ENCODE results near the gene CUEDC1. TPM values are rescaled to one million over a fixed set of nuclear protein-coding genes. Genes with fewer than 3 reads are reported as not detected.

The CUEDC1 gene
- total RNA-seq, 4 donors from 2014 or later, result 20.2 to 27.3 (median 24.6) TPM

DNA sequence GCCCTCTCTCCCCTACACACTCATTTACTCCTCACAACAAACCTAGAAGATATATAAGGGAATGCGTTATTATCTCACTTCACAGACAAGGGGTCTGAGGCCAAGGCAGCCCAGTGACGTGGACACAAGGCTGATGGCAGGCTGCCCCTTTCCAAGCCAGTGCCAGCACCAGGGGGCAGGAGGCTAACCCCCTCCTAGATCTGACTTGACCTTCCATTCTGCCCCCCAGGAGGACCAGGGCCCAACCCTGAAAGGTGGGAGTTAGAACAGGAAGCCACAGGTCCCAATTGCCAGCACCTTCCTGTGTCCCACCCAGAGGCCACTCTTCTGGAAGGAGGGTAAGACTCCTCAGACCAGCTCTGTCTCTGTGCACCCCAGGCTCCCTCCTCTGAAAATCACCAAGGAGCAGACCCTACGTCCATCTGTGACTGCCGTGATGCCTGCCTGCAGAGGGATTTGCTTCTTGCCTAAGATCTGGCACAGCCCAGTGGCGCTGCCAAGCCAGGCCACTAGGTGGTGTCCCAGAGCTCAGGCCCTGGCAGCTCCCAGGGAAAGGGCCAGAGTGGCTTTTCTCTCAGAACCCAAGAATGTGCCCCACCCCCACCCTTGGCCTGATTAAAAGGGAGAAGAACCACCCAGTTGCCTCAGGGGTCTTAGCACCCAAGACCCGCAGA is 62.9 kb downstream of the CUEDC1 start:
- DNase-seq, result peak; percentile 91
- in situ Hi-C loops (cut with MboI; ENCODE audit: low pct_ligation_motif_present in 1 of 4, low pct_unique_long_range_greater_than_20kb in 1 of 4, low sequenced_read_pairs in 3 of 4) (loop anchor here in 1 of 4 donors (5.0 kb wide), 1 partner anchor 105 kb away; no protein-coding TSS in a partner anchor), intact Hi-C loops (cut with DNase I; ENCODE audit: low total_unique reads) (loop anchor here (5.0 kb wide), 2 partner anchors 35 to 50 kb away; no protein-coding TSS in a partner anchor)
- TF ChIP-seq EP300 (IDR thresholded peaks at IDR 0.05; ENCODE audit: low read depth) (no peak), POLR2A (IDR thresholded peaks at IDR 0.05) (no peak)
- TF ChIP-seq, protein P1, sequence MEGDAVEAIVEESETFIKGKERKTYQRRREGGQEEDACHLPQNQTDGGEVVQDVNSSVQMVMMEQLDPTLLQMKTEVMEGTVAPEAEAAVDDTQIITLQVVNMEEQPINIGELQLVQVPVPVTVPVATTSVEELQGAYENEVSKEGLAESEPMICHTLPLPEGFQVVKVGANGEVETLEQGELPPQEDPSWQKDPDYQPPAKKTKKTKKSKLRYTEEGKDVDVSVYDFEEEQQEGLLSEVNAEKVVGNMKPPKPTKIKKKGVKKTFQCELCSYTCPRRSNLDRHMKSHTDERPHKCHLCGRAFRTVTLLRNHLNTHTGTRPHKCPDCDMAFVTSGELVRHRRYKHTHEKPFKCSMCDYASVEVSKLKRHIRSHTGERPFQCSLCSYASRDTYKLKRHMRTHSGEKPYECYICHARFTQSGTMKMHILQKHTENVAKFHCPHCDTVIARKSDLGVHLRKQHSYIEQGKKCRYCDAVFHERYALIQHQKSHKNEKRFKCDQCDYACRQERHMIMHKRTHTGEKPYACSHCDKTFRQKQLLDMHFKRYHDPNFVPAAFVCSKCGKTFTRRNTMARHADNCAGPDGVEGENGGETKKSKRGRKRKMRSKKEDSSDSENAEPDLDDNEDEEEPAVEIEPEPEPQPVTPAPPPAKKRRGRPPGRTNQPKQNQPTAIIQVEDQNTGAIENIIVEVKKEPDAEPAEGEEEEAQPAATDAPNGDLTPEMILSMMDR (IDR thresholded peaks at IDR 0.05), result peak; percentile 97 to 99 (median 99)
- WGBS, 2 donors (ENCODE audit: low coverage in 1 of 2), result 20 to 39% methylated on average over 3 to 6 of the region's 6 CpGs
- H3K27me3 ChIP-seq, result no peaks in the 10 kb centered on the region
- no peaks in the 10 kb centered on the region for H3K9me3 ChIP-seq
- H3K4me1 ChIP-seq, result peaks cover 45 to 75% (median 57%) of the 10 kb centered on the region in 4 donors
- peak overlapping the region; percentile 88 to 98 (median 92) for H3K27ac ChIP-seq
- H3K36me3 ChIP-seq, result no peaks in the 10 kb centered on the region
- no peak overlapping the region for H3K4me3 ChIP-seq

DNA sequence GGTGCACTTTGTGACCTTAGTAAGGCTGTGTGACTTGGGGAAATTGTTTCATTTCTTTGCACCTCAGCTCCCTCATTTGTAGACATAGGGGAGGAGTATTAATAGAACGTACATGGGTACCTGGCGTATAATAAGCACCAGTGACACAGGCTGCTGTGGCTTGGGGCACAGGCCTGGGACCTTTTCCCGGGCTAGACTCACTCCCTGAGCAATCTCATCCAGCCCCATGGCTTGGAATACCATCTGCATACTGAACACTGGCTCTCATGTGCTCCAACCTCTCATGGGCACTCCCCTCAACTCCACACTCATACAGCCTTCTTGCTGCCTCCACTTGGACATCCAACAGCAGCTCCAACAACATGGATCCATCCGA is 64.4 kb downstream of the CUEDC1 start:
- Histone ChIP-seq H3K4me1 (peaks cover 45 to 72% (median 55%) of the 10 kb centered on the region in 4 donors), H3K27ac (peak overlapping the region; percentile 88 to 98 (median 92)), H3K36me3 (no peaks in the 10 kb centered on the region), H3K27me3 (no peaks in the 10 kb centered on the region), H3K9me3 (no peaks in the 10 kb centered on the region), H3K4me3 (no peak overlapping the region)
- intact Hi-C loops (cut with DNase I; ENCODE audit: low total_unique reads) (loop anchor here (5.0 kb wide), 2 partner anchors 34 to 51 kb away; no protein-coding TSS in a partner anchor), in situ Hi-C loops (cut with MboI; ENCODE audit: low pct_ligation_motif_present in 1 of 4, low pct_unique_long_range_greater_than_20kb in 1 of 4, low sequenced_read_pairs in 3 of 4) (loop anchor here in 1 of 4 donors (5.0 kb wide), 1 partner anchor 106 kb away; no protein-coding TSS in a partner anchor)
- no peak for DNase-seq
- TF ChIP-seq POLR2A (IDR thresholded peaks at IDR 0.05), result no peak
- TF ChIP-seq, protein P1 (IDR thresholded peaks at IDR 0.05), result no peak
- no peak for TF ChIP-seq EP300 (IDR thresholded peaks at IDR 0.05; ENCODE audit: low read depth)
- TF ChIP-seq POLR2AphosphoS5 (IDR thresholded peaks at IDR 0.05), result no peak
- WGBS, 2 donors (ENCODE audit: low coverage in 1 of 2), result 71 to 78% methylated on average over 1 to 4 of the region's 4 CpGs

DNA sequence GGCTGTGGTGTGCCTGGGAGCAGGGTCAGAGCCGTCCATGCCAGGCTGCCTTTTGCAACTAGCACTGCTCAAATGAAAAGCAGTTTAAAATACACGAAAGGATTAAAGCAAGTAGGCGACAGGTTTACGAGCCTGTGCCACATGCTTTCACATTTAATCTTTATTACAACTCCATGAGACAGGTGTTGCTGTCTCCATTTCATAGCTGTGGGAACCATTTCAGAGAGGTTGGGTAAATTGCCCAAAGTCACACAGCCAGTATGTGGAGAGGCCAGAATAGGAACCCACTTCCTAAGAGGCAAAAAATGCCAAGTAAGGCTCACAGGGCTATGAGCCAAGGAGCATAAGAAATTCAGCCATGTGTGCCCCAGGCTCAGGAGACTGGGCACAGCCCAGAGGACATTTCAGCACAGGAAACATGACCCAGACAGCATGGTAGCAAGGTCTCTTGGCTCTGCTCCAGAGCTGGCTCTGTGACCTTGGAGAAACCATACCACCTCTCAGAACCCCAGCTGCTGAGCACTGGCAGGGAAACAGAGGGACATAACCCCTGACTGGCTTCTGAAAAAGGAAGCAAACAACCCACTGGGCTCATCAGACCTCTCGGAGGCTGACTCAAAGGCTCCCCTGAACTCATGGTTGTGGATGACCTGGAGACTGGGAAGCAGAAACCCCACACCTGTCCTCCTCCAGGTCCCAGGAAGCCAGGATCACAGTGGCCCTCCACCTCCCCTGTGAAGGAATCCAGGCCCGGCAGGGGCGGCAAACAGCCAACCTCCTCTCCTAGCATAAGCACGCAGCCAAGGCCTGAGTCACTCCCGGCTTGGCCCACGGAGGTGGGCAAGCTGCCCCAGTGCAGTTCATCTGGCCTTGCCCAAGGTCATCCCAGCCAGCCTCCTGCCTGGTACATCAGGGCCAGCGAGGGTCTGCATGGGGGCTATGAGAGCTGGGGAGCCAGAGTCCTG is 65.0 kb downstream of the CUEDC1 start:
- H3K4me1 ChIP-seq, result peaks cover 45 to 65% (median 50%) of the 10 kb centered on the region in 4 donors
- in situ Hi-C loops (cut with MboI; ENCODE audit: low pct_ligation_motif_present in 1 of 4, low pct_unique_long_range_greater_than_20kb in 1 of 4, low sequenced_read_pairs in 3 of 4), result loop anchor here in 1 of 4 donors (5.0 kb wide), 1 partner anchor 107 kb away; no protein-coding TSS in a partner anchor
- no peaks in the 10 kb centered on the region for H3K27me3 ChIP-seq
- TF ChIP-seq POLR2A (IDR thresholded peaks at IDR 0.05), result no peak
- peak; percentile 55 to 79 (median 60) for TF ChIP-seq POLR2AphosphoS5 (IDR thresholded peaks at IDR 0.05)
- WGBS, 2 donors (ENCODE audit: low coverage in 1 of 2), result 53% methylated on average over 11 of the region's 11 CpGs; no CpG with 5 or more reads in 1 of the 2 donors
- H3K4me3 ChIP-seq, result no peak overlapping the region
- peak overlapping the region; percentile 88 to 98 (median 92) for H3K27ac ChIP-seq
- DNase-seq, result peak; percentile 69
- no peaks in the 10 kb centered on the region for H3K36me3 ChIP-seq
- intact Hi-C loops (cut with DNase I; ENCODE audit: low total_unique reads), result loop anchor here (5.0 kb wide), 2 partner anchors 33 to 52 kb away; no protein-coding TSS in a partner anchor
- H3K9me3 ChIP-seq, result no peaks in the 10 kb centered on the region

DNA sequence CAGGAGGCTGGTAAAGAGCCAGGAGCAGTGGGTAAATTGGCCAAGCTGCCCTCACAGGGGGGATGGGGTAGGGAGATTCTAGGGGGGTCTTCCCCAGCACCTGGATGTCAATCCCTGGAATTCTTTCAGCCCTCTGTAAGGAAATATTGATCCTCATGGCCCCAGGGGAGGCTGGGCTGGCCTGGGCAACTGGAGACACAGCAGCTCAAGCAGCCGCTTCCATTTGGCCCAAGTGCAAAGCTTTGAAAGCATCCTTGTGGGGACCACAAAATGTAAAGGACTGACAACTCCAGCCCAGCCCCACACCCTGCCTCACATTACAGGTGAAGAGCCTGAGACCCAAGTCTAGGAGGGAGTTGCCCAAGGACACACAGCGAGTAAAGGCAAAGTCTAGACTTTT is 66.0 kb downstream of the CUEDC1 start:
- Histone ChIP-seq H3K9me3 (no peaks in the 10 kb centered on the region), H3K27ac (peak overlapping the region; percentile 88 to 98 (median 92)), H3K4me3 (no peak overlapping the region), H3K27me3 (no peaks in the 10 kb centered on the region), H3K4me1 (peaks cover 43 to 56% (median 49%) of the 10 kb centered on the region in 4 donors), H3K36me3 (no peaks in the 10 kb centered on the region)
- no peak for DNase-seq
- intact Hi-C loops (cut with DNase I; ENCODE audit: low total_unique reads), result no loop called here
- 79% methylated on average over 2 of the region's 2 CpGs; no CpG with 5 or more reads in 1 of the 2 donors for WGBS, 2 donors (ENCODE audit: low coverage in 1 of 2)
- TF ChIP-seq EP300 (IDR thresholded peaks at IDR 0.05; ENCODE audit: low read depth) (no peak), POLR2AphosphoS5 (IDR thresholded peaks at IDR 0.05) (no peak), POLR2A (IDR thresholded peaks at IDR 0.05) (no peak)
- TF ChIP-seq, protein P1 (IDR thresholded peaks at IDR 0.05), result no peak
- in situ Hi-C loops (cut with MboI; ENCODE audit: low pct_ligation_motif_present in 1 of 4, low pct_unique_long_range_greater_than_20kb in 1 of 4, low sequenced_read_pairs in 3 of 4), result no loop called here

Data from transverse colon (tissue), 4 donors.